Ovary (tissue), 9 donors: ENCODE measurements around the gene LEO1. TPM values are rescaled to one million over a fixed set of nuclear protein-coding genes. Genes with fewer than 3 reads are reported as not detected.

Experiments used
- DNase-seq, 5 donors: peaks; one replicate each; pipeline ENCODE4 v3.0.0-alpha.2; 2019 to 2020
- H3K27ac ChIP-seq, 2 donors: fragments of 200-600 bp; one replicate each; pipeline versions ENCODE4 v1.5.1 to v1.8.0; 2019 to 2022
- H3K27me3 ChIP-seq: fragments of 200-600 bp; one replicate; pipeline ENCODE4 v1.8.0; 2022
- H3K36me3 ChIP-seq: fragments of 200-600 bp; sonication (generic); one replicate; pipeline ENCODE4 v1.5.1; 2019
- H3K4me1 ChIP-seq: one replicate; pipeline ENCODE4 v1.8.1; 2013; ENCODE audit warnings: mild to moderate bottlenecking, moderate library complexity; ENCODE audit not compliant: insufficient read depth
- H3K4me3 ChIP-seq: fragments of 200-600 bp; sonication (generic); one replicate; pipeline ENCODE4 v1.5.1; 2017
- H3K9me3 ChIP-seq, 2 donors: fragments of 200-600 bp in 1 of 2; sonication (generic) in 1 of 2; one replicate each; pipeline versions ENCODE4 v1.5.1 to v1.8.1; 2013 to 2019; ENCODE audit warnings: mild to moderate bottlenecking in 1 of 2, moderate library complexity in 1 of 2
- EP300 ChIP-seq: sonication (generic); formaldehyde crosslinking; IDR thresholded peaks from one replicate; pipeline ENCODE4 v1.6.1; 2017; ENCODE audit warnings: antibody characterized with exemption
- POLR2A ChIP-seq: fragments of 450-650 bp; IDR thresholded peaks from one replicate; pipeline ENCODE4 v1.6.1; 2017; ENCODE audit warnings: antibody characterized with exemption, mild to moderate bottlenecking, moderate library complexity
- WGBS, 3 donors: extraction: QIAGEN DNeasy Blood & Tissue Kit in 1 of 3; methylation state at CpG; one replicate each; pipeline versions ENCODE4 v1.1.5 to v1.1.7; 2013 to 2017; 5-methylcytosine and 5-hydroxymethylcytosine counted together
- intact Hi-C, 4 donors: fragments of 100-400 bp; cut with DNase I; formaldehyde crosslinking; loops; one replicate each; pipeline versions ENCODE4 v1.11.0 to v1.15.1; 2022 to 2023
- polyA plus RNA-seq, 2 donors: library from polyadenylated mRNA; stranded (reverse); fragments of 200-250 nt in 1 of 2; fragments of 350-450 nt in 1 of 2; fragmentation: Illumina TruSeq in 1 of 2; extraction: RNeasy Lipid Tissue Mini Kit (QIAGEN cat#74804) in 1 of 2; gene quantifications; one replicate each; pipeline ENCODE4 v1.2.3, GENCODE V29; 2013 to 2014
- total RNA-seq, 7 donors: library from RNA; depleted of rRNA in 2 of 7; stranded (reverse); fragments of >200 nt in 2 of 7; fragmentation: NEBNext Ultra II Directional in 3 of 7; extraction: Animal tissue kit (Norgen Biotek cat#: 25700) in 3 of 7; gene quantifications; one replicate each; pipeline versions ENCODE4 v1.1.0 to v1.2.4, GENCODE V29; 2016 to 2023
- TF ChIP-seq, protein P1 (sequence below), 3 donors: fragments of 450-650 bp in 2 of 3; fragments of 200-600 bp in 1 of 3; IDR thresholded peaks; one replicate each; pipeline versions ENCODE4 v1.5.1 to v1.8.0; 2016 to 2022; ENCODE audit warnings: antibody characterized with exemption in 3 of 3, mild to moderate bottlenecking in 1 of 3
- donor health status: DM: no; HTN: no; CAD: no; lungs with moderate emphysema.
- donor health status: DM: no; HTN: no; CAD: no.
- donor health status: Bipolar disorder and iron deficiency.
- donor health status: DM: yes; HTN: yes; CAD: no.
- donor health status: DM: no; HTN: no; CAD: no.
- donor health status: DM: yes; HTN: yes; CAD: no.

The LEO1 gene
- total and polyA plus RNA-seq, 9 donors = 6.8 to 22.5 (median 9.6) TPM

DNA sequence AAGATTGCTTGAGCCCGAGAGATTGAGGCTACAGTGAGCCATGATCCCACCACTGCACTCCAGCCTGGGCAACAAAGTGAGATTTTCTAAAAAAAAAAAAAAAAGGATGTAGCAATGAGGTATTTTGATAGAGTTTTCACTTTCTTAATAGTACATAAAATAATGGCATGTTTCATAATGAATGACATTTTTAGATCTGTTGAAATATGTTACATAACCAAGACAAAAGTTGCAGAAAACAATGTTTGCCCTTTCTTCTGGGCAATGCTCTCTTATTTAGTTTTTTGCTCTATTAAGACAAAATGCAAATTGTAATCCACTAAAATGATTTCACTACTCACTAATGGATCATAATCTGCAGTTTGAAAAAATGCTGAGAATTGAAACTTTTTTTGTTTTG lies 43.0 kb upstream of the LEO1 start:
- TF ChIP-seq, protein P1, sequence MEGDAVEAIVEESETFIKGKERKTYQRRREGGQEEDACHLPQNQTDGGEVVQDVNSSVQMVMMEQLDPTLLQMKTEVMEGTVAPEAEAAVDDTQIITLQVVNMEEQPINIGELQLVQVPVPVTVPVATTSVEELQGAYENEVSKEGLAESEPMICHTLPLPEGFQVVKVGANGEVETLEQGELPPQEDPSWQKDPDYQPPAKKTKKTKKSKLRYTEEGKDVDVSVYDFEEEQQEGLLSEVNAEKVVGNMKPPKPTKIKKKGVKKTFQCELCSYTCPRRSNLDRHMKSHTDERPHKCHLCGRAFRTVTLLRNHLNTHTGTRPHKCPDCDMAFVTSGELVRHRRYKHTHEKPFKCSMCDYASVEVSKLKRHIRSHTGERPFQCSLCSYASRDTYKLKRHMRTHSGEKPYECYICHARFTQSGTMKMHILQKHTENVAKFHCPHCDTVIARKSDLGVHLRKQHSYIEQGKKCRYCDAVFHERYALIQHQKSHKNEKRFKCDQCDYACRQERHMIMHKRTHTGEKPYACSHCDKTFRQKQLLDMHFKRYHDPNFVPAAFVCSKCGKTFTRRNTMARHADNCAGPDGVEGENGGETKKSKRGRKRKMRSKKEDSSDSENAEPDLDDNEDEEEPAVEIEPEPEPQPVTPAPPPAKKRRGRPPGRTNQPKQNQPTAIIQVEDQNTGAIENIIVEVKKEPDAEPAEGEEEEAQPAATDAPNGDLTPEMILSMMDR (IDR thresholded peaks at IDR 0.05) = no peak
- TF ChIP-seq POLR2A (no peak), EP300 (no peak)
- 96 to 100% (median 98%) methylated on average over 1 of the region's 1 CpG for WGBS, 3 donors

DNA sequence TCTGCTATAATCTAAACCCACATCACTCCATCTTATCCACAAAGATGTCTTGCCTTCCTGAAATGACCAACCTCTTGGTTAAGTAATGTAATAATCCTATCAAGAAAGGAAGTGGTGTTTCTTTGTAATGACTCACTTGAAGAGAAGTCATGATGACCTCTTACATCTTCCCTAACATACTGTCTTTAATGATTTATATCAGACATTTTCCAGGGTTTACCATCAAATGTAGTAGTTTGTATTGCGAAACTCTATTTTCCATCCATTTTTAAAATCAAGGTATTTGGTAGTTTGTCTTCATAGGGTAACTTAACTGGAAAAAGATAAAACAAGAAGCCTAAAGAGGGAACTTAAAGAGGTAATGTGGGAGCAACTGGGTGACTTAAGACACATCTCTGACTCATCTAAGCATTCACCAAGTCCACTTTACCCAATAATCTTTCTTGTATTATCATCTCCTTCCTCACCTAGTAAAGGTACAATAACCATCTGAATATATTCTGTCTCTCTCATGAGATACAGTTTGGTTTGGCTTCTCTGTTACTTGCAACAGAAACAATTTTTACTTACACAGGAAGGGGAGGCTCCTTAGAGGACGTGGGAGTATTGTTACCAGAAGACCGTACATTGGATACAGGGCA lies 41.7 kb upstream of the LEO1 start:
- no peak for DNase-seq
- H3K36me3 ChIP-seq = no peaks in the 10 kb centered on the region
- 76 to 86% (median 77%) methylated on average over 3 of the region's 3 CpGs for WGBS, 3 donors
- H3K4me3 ChIP-seq = no peak overlapping the region
- TF ChIP-seq, protein P1 (IDR thresholded peaks at IDR 0.05) = no peak
- TF ChIP-seq POLR2A (no peak), EP300 (no peak)
- H3K27ac ChIP-seq = no peak overlapping the region
- H3K4me1 ChIP-seq = peaks cover 3% of the 10 kb centered on the region
- intact Hi-C loops = no loop called here
- no peaks in the 10 kb centered on the region for H3K9me3 ChIP-seq
- H3K27me3 ChIP-seq = no peaks in the 10 kb centered on the region

More for the DNA sequence above, 43.0 kb upstream of the LEO1 start:
- intact Hi-C loops = loop anchor here in 2 of 4 donors (5.0 kb wide), 1 partner anchor 42 kb away; the partner anchor contains the start of gene LEO1 (in 2 of the 2)
- no peaks in the 10 kb centered on the region for H3K9me3 ChIP-seq
- no peak overlapping the region for H3K4me3 ChIP-seq
- H3K4me1 ChIP-seq = peaks cover 3% of the 10 kb centered on the region
- H3K36me3 ChIP-seq = no peaks in the 10 kb centered on the region
- no peak overlapping the region for H3K27ac ChIP-seq
- no peak for DNase-seq
- H3K27me3 ChIP-seq = no peaks in the 10 kb centered on the region

DNA sequence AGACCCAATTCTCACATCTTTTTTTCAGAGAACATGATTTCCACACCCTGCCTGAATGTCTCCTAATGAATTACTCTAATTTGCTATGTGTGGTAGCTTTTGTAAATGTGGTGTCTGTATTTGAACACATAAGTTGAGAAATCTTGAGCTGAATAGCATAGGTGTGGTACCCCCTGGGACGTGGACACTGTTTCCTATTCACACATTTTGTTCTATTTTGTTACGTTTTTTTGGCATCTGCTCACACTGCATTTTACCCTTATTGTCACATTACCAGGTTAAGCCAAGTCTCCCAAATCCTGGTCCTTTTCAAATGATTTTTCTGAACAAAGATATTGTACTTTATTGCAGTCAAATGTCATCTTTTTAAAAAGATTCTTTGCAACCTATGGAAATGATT lies 40.6 kb upstream of the LEO1 start:
- Histone ChIP-seq H3K4me1 (peaks cover 3% of the 10 kb centered on the region), H3K4me3 (no peak overlapping the region), H3K9me3 (no peaks in the 10 kb centered on the region), H3K36me3 (no peaks in the 10 kb centered on the region), H3K27me3 (no peaks in the 10 kb centered on the region), H3K27ac (no peak overlapping the region)
- 73 to 81% (median 74%) methylated on average over 2 of the region's 2 CpGs for WGBS, 3 donors
- DNase-seq = no peak
- no peak for TF ChIP-seq EP300
- TF ChIP-seq, protein P1 (IDR thresholded peaks at IDR 0.05) = no peak
- no peak for TF ChIP-seq POLR2A
- intact Hi-C loops = no loop called here

DNA sequence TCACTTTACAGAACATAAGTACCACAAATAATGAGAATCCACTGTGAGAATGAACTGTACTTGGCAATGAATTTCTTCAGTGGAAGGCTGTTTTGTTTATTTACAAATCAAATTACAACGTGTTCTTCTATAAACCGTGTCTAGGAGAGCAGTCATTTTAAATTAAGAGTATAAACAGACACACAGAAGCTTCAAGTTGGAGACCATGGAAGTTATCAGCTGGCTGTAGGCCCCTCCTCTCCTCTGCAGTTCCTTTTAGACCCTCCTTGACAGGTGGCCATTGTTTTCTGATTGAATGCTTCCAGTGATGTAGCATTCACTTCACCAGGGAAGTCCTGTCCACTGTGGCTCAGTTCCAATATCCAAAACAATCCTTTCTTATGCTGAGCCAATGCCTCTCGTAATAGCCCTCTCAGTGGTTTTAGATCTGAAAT lies 40.1 kb upstream of the LEO1 start:
- no peaks in the 10 kb centered on the region for H3K27me3 ChIP-seq
- TF ChIP-seq, protein P1 (IDR thresholded peaks at IDR 0.05) = no peak
- TF ChIP-seq POLR2A (no peak), EP300 (no peak)
- intact Hi-C loops = no loop called here
- no peaks in the 10 kb centered on the region for H3K36me3 ChIP-seq
- no peak overlapping the region for H3K4me3 ChIP-seq
- 30 to 39% (median 36%) methylated on average over 3 of the region's 3 CpGs for WGBS, 3 donors
- H3K4me1 ChIP-seq = peaks cover 3% of the 10 kb centered on the region
- no peaks in the 10 kb centered on the region for H3K9me3 ChIP-seq
- no peak overlapping the region for H3K27ac ChIP-seq
- no peak for DNase-seq
